Spleen (tissue), 7 donors: ENCODE results near the gene BCL3.

Source experiments
- POLR2A ChIP-seq, 3 donors: fragments of 450-650 bp; IDR thresholded peaks; one replicate each; pipeline ENCODE4 v1.5.1; 2017; ENCODE audit warnings: antibody characterized with exemption in 3 of 3, mild to moderate bottlenecking in 1 of 3
- TF ChIP-seq, protein P1 (sequence below), 11 experiments: fragments of 200-600 bp in 7 of 11; fragments of 450-650 bp in 4 of 11; sonication (generic) in 4 of 11; IDR thresholded peaks in 8 of 11; conservative IDR thresholded peaks in 3 of 11; 1 replicate in 7 of 11; 2 replicates in 4 of 11; pipeline versions ENCODE4 v1.4.0 to v1.8.0; 2016 to 2021; ENCODE audit warnings: antibody characterized with exemption in 11 of 11, inconsistent platforms in 4 of 11, mild to moderate bottlenecking in 1 of 11
- donor health status: DM: no; HTN: no; CAD: no; lungs with moderate emphysema.
- donor health status: DM: no; HTN: no; CAD: no.
- donor health status: DM: no; HTN: no; CAD: no.

DNA sequence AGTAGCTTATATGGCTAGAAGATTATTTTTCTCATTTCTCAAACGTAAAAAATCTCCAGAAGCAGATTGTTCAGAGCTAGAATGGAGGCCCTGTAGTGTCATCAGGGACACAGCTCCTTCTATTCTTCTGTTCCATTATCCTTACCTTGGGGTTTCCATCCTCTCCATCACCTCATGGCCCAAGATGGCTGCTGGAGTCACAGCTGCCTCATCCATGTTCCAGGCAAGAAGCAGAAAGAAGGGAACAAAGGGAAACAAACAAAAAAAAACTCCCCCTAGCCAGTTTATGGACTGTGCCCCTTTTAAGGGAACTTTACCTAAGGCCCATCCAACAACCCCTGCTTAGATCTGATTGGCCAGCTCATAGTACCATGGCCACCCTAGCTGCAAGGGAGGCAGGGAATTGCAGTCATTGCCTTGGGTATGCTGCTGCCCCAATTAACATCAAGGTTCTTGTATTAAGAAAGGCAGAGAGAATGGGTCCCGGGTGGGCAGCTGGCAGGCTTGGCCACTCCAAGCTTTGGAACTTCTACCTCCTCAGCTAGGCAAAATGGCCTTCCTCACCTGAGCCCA, 33.8 kb upstream of the BCL3 start:
- TF ChIP-seq, protein P1, sequence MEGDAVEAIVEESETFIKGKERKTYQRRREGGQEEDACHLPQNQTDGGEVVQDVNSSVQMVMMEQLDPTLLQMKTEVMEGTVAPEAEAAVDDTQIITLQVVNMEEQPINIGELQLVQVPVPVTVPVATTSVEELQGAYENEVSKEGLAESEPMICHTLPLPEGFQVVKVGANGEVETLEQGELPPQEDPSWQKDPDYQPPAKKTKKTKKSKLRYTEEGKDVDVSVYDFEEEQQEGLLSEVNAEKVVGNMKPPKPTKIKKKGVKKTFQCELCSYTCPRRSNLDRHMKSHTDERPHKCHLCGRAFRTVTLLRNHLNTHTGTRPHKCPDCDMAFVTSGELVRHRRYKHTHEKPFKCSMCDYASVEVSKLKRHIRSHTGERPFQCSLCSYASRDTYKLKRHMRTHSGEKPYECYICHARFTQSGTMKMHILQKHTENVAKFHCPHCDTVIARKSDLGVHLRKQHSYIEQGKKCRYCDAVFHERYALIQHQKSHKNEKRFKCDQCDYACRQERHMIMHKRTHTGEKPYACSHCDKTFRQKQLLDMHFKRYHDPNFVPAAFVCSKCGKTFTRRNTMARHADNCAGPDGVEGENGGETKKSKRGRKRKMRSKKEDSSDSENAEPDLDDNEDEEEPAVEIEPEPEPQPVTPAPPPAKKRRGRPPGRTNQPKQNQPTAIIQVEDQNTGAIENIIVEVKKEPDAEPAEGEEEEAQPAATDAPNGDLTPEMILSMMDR (IDR thresholded peaks at IDR 0.05 in 8 of 11, conservative IDR thresholded peaks at IDR 0.05 in 3 of 11): no peak
- no peak for TF ChIP-seq POLR2A (IDR thresholded peaks at IDR 0.05)
